Gastrocnemius medialis (tissue), 4 donors: Measurements from ENCODE around the gene TSHZ3.

Source experiments
- POLR2A ChIP-seq, 2 donors: fragments of 450-650 bp; IDR thresholded peaks; one replicate each; pipeline ENCODE4 v1.6.1; 2017; ENCODE audit warnings: antibody characterized with exemption in 2 of 2, mild to moderate bottlenecking in 2 of 2, moderate library complexity in 2 of 2
- TF ChIP-seq, protein P1 (sequence below), 5 experiments: fragments of 450-650 bp in 3 of 5; fragments of 200-600 bp in 2 of 5; sonication (generic) in 2 of 5; IDR thresholded peaks in 4 of 5; conservative IDR thresholded peaks in 1 of 5; 1 replicate in 4 of 5; 2 replicates in 1 of 5; pipeline ENCODE4 v1.5.1; 2016 to 2019; ENCODE audit warnings: antibody characterized with exemption in 5 of 5, mild to moderate bottlenecking in 3 of 5, moderate library complexity in 3 of 5

DNA sequence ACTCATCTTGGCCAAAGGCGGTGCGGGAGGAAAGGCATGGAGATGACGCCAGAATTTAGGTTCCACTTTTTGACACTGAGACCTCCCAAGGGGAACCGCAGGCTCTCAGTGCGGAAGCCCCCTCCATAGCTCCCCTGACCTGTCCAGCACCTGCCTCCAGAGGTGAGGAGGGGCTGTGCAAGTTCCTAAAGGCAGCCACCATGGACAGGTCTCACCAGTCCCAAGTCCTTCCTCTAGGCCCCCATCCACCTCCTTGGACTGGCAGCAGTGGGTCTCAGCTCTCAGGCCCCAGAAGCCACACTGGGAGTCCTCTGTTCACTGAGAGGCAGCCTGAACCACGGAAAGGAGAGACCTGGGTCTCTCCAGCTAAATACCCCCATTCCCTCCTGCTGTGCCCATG lies 31.6 kb upstream of the TSHZ3 start:
- TF ChIP-seq, protein P1, sequence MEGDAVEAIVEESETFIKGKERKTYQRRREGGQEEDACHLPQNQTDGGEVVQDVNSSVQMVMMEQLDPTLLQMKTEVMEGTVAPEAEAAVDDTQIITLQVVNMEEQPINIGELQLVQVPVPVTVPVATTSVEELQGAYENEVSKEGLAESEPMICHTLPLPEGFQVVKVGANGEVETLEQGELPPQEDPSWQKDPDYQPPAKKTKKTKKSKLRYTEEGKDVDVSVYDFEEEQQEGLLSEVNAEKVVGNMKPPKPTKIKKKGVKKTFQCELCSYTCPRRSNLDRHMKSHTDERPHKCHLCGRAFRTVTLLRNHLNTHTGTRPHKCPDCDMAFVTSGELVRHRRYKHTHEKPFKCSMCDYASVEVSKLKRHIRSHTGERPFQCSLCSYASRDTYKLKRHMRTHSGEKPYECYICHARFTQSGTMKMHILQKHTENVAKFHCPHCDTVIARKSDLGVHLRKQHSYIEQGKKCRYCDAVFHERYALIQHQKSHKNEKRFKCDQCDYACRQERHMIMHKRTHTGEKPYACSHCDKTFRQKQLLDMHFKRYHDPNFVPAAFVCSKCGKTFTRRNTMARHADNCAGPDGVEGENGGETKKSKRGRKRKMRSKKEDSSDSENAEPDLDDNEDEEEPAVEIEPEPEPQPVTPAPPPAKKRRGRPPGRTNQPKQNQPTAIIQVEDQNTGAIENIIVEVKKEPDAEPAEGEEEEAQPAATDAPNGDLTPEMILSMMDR (IDR thresholded peaks at IDR 0.05 in 4 of 5, conservative IDR thresholded peaks at IDR 0.05 in 1 of 5): no peak
- TF ChIP-seq POLR2A (IDR thresholded peaks at IDR 0.05): no peak
